ENCODE results near the gene CNTNAP2. TPM values are rescaled to one million over a fixed set of nuclear protein-coding genes. Genes with fewer than 3 reads are reported as not detected.

The CNTNAP2 gene
- total RNA-seq, 1 experiment from 2014 or later, result 64.5 TPM

GRCh38 chr7:146681487-146681886, 564.9 kb downstream of the CNTNAP2 start:
- Histone ChIP-seq H3K9me3 (ENCODE audit: control insufficient read depth, low read depth, low read length) (no peaks in the 10 kb centered on the region), H3K56ac (ENCODE audit: insufficient read length, low read depth, low read length) (no peak overlapping the region), H3K79me2 (ENCODE audit: insufficient read depth, low read length) (no peaks in the 10 kb centered on the region), H4K5ac (ENCODE audit: insufficient read length, low read depth, low read length) (no peak overlapping the region), H2AK5ac (ENCODE audit: insufficient read length, low read length) (no peak overlapping the region), H4K8ac (replicated peaks; ENCODE audit: insufficient read length, low read depth, low read length) (no peak overlapping the region), H2BK12ac (ENCODE audit: insufficient read length, low read depth, low read length) (no peak overlapping the region), H3K4me1 (ENCODE audit: insufficient read depth, low read length) (no peaks in the 10 kb centered on the region), H3K79me1 (ENCODE audit: insufficient read depth, low read depth, low read length, poor library complexity, severe bottlenecking) (no peaks in the 10 kb centered on the region), H4K91ac (ENCODE audit: insufficient read length, low read depth, low read length) (no peak overlapping the region), H2BK120ac (ENCODE audit: low read depth, low read length, poor library complexity, severe bottlenecking) (no peak overlapping the region), H4K20me1 (ENCODE audit: control insufficient read depth, insufficient read depth, insufficient read length) (no peaks in the 10 kb centered on the region), H2BK20ac (ENCODE audit: low read depth, low read length, poor library complexity, severe bottlenecking) (no peak overlapping the region), H3K4ac (ENCODE audit: low read depth, low read length) (no peak overlapping the region), H3K27ac (ENCODE audit: insufficient read length, low read depth, low read length) (no peak overlapping the region), H3T11ph (ENCODE audit: low read length) (no peak overlapping the region), H2BK5ac (ENCODE audit: insufficient read length, low read length) (no peak overlapping the region), H3K9ac (ENCODE audit: extremely low read depth, insufficient read length, low read length) (no peak overlapping the region), H3K14ac (ENCODE audit: insufficient read depth, low read length) (no peak overlapping the region), H3K23ac (ENCODE audit: insufficient read length, low read depth, low read length) (no peak overlapping the region), H3K18ac (ENCODE audit: insufficient read length, low read depth, low read length) (no peak overlapping the region), H2AFZ (ENCODE audit: low read length) (no peak overlapping the region), H3K27me3 (ENCODE audit: insufficient read depth, low read length) (no peaks in the 10 kb centered on the region), H3K23me2 (ENCODE audit: insufficient read length, low read depth, low read length, poor library complexity, severe bottlenecking) (no peaks in the 10 kb centered on the region), H2BK15ac (ENCODE audit: low read depth, low read length) (no peak overlapping the region), H3K4me2 (ENCODE audit: insufficient read depth, insufficient read length, low read length) (no peak overlapping the region)
- H3K27ac Mint-ChIP-seq, result no peak overlapping the region
- H3K9me3 Mint-ChIP-seq, result 0 out of 5 replicates have a peak, but pooled peaks cover 0 to 2% of the 10 kb centered on the region in 2 experiments
- H3K4me1 Mint-ChIP-seq, result no peaks in the 10 kb centered on the region
- TF ChIP-seq CTCF (conservative IDR thresholded peaks at IDR 0.05), result no peak
- H3K27me3 Mint-ChIP-seq (ENCODE audit: low read depth), result no peaks in the 10 kb centered on the region
- DNase-seq, result no peak
- no peaks in the 10 kb centered on the region for H3K36me3 Mint-ChIP-seq (ENCODE audit: insufficient read depth in 1 of 3, low read depth in 3 of 3)
- no peak overlapping the region for H3K4me3 Mint-ChIP-seq
